Measurements from ENCODE around the gene TMEM263.

The TMEM263 gene

DNA sequence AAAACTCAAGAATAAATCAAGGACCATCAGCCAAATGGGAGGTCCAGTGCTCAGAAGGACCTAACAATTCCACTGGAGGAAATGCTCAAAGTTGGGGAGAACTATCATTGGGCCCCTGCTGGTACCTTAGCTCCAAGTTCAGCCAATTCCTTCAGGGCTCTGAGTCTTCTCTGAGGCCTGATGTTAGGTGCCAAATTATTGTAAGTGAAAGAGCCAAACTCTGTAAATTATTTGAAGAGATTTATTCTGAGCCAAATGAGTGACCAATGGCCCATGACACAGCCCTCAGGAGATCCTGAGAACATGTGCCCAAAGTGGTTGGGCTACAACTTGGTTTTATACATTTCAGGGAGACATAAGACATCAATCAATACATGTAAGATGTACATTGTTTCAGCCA lies 8.2 kb upstream of the TMEM263 start:
- DNase-seq (ENCODE audit: low read depth in 2 of 2): no peak

- DNase-seq (ENCODE audit: low read depth in 2 of 2): no peak
Measured at GRCh38 chr12:106950591-106950990, 5.1 kb upstream of the TMEM263 start.

DNA sequence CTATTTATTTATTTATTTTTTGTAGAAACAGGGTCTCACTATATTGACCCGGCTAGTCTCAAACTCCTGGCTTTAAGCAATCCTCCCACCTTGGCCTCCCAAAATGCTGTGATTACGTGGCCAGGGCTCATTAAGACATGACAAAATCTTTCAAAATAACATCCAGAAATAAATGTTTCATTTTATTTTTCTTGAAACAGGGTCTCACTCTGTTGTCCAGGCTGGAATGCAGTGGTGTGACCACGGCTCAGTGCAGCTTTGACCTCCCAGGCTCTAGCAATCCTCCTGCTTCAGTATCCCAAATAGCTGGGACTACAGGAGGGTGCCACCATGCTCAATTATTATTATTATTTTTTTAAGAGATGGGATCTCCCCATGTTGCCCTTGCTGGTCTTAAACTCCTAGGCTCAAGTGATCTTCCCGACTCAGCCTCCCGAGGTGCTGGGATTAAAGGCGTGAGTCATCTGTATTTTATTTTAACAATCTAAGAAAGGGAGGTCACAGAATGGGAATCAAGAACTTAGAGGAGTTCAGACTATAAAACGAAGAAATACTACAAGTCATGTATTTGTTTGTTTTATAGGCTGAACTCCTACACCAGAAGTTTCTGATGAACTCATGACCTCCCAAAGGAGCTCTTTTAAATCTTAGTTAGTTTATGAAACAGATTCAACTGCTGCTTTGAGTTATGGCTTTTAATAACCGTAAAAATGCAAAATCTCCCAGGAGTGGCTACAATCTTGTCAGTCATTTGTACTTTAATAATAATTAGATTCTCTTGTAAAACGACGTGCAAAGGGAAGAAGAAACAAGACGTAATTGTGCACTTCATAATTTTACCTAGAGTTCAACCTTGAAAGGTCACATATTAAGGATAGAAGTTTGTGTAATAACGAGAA lies 2.1 kb upstream of the TMEM263 start:
- no peak for DNase-seq (ENCODE audit: low read depth in 2 of 2)

DNA sequence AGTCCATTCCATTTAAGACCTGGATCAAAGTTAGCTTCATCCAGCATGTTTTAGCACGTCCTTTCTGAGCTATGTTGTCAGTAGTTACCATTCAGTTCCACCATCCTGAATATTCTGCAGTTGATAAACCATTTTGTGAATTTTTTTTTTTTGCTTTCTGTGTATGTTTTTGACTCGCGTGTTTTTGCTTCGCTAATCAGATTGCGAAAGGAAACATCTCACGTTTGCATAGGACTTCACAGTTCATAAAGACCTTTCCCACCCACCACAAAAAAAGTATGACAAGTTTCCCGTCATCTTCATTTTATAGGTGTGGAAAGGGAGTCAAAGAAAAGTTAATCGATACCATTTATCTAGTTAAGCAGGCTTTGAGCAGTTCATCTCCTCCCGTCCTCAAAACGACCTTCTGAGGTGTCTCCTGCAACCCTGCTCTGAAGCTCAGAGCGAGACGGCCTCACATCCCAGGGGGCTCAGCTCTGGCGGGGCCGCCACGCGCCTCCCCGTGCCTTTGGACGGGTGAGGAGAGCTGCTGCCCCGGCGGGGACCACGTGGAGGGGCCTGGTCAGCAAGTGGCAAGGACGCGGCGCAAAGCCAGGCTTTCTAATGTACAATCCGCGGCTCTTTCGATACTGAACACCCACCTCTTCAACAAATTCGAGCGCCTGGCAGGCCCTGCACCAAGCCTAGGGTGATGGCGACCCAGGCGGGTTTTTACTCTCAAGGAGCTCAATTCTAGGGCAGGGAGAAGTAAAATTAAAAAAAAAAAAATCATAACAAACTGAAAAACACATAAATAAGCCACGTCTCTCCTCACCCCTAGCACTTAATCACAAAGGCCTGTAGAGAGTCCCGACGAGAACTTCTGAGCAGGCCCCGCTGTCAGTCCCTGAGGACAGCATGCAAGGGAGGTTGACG lies 988 bp upstream of the TMEM263 start:
- DNase-seq (ENCODE audit: low read depth in 2 of 2): no peak

DNA sequence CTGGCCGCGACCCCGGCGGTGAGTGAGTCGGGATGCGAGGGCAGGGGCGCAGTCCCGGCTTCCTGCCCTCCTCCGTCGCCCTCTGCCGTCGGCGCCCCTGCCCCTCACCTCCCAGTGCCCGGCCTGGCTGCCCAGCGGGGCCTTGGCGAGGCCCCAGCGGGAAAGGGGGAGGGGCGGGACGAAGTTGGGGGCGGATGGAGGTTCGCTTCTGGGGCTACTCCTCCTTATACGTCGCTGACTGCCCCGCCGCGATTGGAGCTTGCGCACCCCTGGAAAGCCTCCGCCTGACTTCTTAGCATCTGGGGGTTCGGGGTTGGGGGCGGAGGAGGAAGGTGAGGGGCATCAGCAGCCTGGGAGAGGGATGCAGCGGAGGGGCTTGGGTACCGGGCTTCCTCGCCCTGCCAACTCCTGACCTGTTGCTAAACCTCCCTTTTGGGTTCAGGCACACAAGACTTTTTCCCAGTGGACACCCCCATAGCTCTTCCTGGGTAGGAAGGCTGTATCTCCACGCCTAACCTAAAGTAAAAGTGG lies 406 bp downstream of the TMEM263 start:
- peak in 1 of 2 experiments; percentile 29 for DNase-seq (ENCODE audit: low read depth in 2 of 2)

DNA sequence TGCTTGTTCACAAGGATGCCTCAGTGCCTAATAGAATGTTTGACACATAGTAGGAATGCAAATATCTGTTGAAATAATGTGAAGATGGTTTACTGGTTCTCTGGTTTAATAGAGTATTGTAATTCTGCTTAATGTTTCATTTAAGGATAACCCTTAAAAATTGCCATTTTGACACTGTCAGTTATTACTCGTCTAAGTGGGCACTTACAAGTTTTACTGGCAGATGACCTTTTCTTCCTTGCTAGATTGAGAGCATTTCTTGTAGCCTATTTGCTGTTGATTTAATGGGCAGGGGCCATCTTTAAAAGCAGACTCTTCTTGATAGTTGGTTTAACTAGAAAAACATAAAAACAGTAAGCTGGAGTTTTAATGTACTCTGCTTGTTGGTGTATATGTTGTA lies 1.9 kb downstream of the TMEM263 start:
- no peak for DNase-seq (ENCODE audit: low read depth in 2 of 2)

DNA sequence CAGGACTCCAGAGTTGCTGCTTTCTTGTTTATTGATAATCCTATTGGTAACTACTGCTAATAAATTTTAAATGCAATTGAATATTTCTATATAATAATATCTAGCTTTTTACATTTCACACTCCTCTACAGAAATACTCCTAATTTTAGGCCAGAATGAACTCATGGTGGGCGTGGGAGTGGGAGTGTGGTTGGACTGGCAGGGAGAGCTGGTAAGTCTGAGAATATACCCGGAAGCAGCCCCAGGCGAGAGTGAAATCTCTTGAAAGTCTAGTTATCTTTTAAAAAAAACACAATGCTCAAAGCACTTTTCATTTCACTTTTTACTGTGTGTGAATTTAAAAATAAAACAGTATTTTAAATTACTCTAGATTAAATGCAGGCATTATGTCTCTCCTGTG lies 4.7 kb downstream of the TMEM263 start:
- DNase-seq (ENCODE audit: low read depth in 2 of 2): no peak

DNA sequence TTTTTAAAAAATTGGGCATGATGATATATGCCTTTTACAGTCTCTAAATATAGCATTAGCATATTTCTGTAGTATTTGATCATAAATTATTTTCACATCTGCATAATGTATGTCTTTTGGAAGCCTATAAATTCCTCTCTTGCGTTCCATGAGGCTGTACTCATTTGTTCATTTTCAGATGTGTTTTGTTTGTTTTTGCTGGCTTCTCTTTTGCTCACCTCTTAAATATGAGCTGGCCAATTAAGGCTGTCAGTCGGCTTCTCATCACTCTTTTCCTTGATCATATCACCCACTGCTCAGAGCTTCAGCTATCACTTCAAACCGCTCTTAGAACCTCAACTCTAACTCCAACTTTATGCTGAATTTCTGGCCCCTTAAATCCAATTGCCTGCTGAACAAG lies 6.6 kb downstream of the TMEM263 start:
- peak; percentile 56 to 60 for DNase-seq (ENCODE audit: low read depth in 2 of 2)

DNA sequence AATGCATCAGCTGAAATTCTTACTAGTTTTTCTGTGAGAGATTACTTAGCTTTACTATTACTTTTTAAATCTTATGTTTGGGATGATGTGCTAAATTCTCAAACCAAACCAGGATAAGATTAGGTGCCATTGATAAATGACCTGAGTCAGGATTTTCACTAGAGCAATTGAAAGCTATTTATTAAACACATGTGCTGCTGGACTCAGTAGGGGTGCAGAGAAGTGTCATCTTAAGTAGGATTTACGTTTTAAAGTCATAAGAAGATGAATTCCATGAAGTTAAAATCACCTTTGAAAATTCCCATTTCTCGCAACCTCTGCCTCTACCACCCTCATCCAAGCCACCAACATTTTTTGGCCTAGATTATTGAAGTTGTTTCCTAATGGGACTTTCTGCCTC lies 8.8 kb downstream of the TMEM263 start:
- peak in 1 of 2 experiments; percentile 33 for DNase-seq (ENCODE audit: low read depth in 2 of 2)

DNA sequence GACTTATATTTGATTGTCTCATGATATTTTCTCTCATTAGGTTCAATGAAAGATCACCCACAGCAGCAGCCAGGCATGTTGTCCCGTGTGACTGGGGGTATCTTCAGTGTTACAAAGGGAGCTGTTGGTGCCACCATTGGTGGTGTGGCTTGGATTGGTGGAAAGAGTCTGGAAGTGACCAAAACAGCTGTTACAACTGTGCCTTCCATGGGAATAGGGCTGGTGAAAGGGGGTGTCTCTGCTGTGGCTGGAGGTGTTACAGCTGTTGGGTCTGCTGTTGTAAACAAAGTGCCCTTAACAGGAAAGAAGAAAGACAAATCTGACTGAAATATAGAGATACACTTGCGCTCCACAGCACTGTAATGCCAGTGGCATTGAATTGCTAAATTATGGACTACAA lies 15.4 kb downstream of the TMEM263 start:
- no peak for DNase-seq (ENCODE audit: low read depth in 2 of 2)

DNA sequence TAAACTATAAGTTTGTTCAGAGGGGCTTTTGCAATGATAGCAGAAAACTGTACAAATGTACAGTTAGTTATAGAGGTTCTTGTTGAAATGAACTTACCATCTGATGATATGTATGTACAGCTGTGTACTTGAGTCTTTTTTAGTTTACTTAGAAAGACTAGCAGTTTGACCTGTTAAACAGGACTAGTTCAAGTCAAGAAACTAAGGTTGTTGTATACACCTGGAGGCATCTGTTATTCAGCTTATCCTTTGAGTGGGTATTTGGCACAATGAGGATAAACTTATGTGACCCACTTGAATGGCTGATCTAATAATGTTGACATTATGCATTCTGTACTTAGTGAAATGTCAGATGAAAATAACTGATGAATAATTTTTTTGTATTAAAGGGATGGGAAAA lies 17.8 kb downstream of the TMEM263 start:
- DNase-seq (ENCODE audit: low read depth in 2 of 2): no peak

DNA sequence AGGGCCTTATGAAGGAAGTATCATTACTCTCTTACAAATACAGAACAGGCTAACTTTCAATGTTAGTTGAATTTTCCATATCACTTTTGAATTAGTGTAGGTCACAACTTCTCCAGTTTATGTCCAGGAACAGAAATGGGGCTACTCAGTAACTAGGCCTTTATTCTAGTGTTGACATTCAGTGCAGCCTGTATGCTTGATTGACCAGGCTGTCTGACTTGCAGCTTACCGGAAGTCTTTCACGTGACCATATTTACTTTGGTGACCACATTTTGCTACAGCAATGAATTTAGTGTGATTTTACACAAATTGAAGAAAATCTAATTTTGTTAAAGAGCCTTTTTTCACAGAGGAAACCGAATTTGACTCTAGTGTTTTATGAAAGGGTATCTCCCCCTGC lies 18.8 kb downstream of the TMEM263 start:
- DNase-seq (ENCODE audit: low read depth in 2 of 2): no peak

- no peak for DNase-seq (ENCODE audit: low read depth in 2 of 2)
Measured at GRCh38 chr12:106975098-106975497, 19.4 kb downstream of the TMEM263 start.

GRCh38 chr12:106975993-106976658 lies 20.4 kb downstream of the TMEM263 start:
- no peak for DNase-seq (ENCODE audit: low read depth in 2 of 2)

GRCh38 chr12:106976668-106977067 lies 21.0 kb downstream of the TMEM263 start:
- no peak for DNase-seq (ENCODE audit: low read depth in 2 of 2)

GRCh38 chr12:106978035-106978800 lies 22.5 kb downstream of the TMEM263 start:
- no peak for DNase-seq (ENCODE audit: low read depth in 2 of 2)

- DNase-seq (ENCODE audit: low read depth in 2 of 2): no peak
Measured at GRCh38 chr12:106980944-106981343, 25.2 kb downstream of the TMEM263 start.

DNA sequence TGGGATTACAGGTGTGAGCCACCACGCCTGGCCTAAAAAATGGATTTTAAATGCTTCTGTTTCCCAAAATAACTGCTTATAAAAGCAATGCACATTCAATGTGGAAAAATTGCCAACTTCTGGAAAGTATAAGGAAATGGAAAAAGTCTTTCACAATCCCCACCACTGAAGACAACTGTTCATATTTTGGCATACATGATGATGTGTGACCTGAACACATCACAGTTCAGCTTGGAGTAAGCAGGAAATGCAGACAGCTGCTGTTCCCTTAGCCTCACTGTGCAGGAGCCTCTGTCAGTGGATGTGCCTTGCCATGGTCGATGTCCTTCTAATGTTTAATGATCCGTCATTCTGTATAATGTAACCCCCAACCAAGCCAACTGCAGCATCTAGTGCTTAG lies 26.1 kb downstream of the TMEM263 start:
- DNase-seq (ENCODE audit: low read depth in 2 of 2): no peak

DNA sequence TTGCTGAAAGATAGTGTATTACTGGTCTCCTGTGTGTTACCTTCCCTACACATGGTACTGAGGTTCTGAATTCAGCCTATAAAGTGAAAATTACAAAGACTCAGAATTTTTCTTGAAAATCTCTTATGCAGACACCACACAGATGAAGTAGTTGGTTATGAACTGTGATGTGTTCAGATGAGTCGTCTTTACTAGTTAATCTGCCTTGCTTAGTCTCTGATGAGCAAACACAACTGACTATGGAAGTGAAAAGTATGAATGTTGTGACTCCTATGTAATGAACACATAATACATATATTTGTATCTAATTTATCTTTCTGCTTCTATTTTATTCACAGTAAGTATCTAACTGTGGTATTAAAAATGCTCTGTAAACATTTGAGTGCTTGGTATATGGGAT lies 26.5 kb downstream of the TMEM263 start:
- DNase-seq (ENCODE audit: low read depth in 2 of 2): no peak

DNA sequence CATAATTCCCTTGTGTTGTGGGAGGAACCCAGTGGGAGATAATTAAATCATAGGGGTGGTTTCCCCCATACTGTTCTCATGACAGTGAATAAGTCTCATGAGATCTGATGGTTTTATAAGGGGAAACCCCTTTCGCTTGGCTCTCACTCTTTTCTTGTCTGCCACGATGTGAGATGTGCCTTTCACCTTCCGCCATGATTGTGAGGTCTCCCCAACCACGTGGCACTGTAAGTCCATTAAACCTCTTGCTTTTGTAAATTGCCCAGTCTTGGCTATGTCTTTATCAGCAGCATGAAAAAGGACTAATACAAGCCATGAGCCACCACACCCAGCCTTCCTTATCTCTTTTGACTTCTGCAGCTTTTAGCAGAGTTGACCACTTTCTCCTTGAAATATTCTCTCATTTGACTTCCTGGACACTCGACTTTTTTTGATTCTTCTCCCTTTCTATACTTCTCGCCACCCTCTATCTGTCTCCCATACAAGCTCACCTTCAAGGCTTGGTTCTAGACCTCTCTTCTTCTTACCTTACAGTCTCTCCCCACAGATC lies 29.0 kb downstream of the TMEM263 start:
- no peak for DNase-seq (ENCODE audit: low read depth in 2 of 2)

DNA sequence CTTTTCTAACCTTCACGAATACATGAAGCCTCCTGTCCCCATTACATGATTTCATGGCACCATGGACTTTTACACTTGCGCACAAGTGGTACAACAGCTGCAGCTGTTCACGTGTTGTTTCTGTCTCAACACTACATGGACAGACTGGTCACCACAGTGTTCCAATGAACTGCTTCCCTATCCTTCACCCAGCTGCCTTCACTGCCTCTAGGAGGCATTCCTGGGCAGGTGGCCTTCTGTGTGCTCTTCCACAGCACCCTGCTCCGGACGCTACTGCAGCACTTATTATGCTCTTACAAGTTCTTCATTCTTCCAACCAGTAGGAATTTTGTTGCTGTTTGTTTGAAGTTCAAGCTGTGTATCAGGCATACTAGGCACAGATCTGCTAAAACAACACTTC lies 29.8 kb downstream of the TMEM263 start:
- no peak for DNase-seq (ENCODE audit: low read depth in 2 of 2)
